Measurements from ENCODE around the gene SLC4A1AP.

DNA sequence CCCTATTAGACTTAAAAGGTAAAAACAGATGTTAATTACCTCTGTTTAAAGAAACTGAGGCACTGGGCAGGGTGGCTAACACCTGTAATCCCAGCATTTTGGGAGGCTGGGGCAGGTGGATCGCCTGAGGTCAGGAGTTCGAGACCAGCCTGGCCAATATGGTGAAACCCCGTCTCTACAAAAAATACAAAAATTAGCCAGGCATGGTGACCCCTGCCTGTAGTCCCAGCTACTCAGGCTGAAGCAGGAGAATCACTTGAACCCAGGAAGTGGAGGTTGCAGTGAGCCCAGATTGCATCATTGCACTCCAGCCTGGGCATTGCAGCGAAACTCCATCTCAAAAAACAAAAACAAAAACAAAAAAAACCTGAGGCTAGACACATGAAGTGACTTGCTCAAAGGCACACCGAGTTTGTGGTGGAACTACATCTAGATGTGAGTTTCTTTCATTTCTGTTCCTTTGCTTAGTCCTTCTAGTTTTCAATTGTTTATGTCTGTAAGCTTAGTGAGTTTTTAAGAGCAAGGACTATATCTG, 40.7 kb downstream of the SLC4A1AP start:
- TF ChIP-seq FOXA1 (IDR thresholded peaks at IDR 0.05) (no peak), BHLHE40 (IDR thresholded peaks at IDR 0.05; ENCODE audit: borderline replicate concordance) (no peak), HDGF (IDR thresholded peaks at IDR 0.05; ENCODE audit: borderline replicate concordance) (no peak), SP1 (IDR thresholded peaks at IDR 0.05) (no peak), ZNF384 (IDR thresholded peaks at IDR 0.05) (no peak), FOXK2 (IDR thresholded peaks at IDR 0.05) (no peak)
